Stimulated activated CD8-positive, alpha-beta memory T cell treated with anti-CD3 and anti-CD28 coated beads, Interleukin-7, amount 100 ng/mL, for 1 hour (primary cell): ENCODE data around the gene PFDN5.
"Not testable (repeated sequence)": the region's sequence is repeated elsewhere in the genome, so short reads cannot be mapped to it uniquely, and the experiment has no call there.

Experiments
- DNase-seq, 2 donors: peaks; one replicate each; pipeline ENCODE4 v3.0.0-alpha.2; 2020; ENCODE audit warnings: low read depth in 2 of 2

Gene PFDN5

GRCh38 chr12:53327435-53328042 lies 32.2 kb downstream of the PFDN5 start:
- no peak for DNase-seq

DNA sequence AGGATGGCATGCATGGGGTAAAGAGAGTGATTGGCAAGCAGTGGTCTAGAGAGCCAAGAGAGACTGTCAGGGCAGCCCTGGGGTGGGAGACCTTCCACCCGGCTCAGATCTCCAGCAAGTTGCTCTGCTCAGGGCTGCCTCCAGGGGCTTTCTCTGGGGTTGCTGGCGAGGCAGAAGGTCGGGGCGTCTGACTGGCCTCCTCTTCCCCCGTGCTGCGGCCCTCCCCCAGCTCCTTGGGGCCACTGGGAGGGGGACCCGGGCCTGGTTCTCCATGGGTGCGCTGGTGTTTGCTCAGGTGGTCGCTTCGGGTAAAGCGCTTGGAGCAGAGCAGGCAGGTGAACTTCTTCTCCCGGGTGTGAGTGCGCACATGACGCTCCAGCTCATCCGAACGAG lies 32.7 kb downstream of the PFDN5 start:
- DNase-seq = no peak

DNA sequence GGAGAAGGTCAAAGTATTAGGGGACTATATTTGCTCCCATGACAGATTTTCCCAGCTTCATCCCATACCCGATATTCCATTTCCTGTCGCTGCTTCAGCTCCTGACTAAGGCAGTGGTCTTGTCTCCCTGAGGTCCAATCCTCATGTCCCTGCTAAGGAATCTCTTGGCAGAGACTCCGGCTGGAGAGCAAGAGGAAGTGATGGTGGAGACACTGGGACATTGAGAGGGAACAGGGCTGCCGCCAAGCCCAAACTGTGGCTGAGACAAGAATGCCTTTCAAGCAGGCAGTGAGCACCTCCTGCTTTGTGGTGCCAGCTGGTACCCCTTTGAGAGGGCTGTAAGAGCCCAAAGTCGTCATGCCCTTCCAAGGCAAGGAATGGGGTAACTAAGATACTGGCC lies 35.3 kb downstream of the PFDN5 start:
- DNase-seq = no peak

- DNase-seq = not testable (repeated sequence)
Measured at GRCh38 chr12:53332339-53332738, 37.0 kb downstream of the PFDN5 start.

DNA sequence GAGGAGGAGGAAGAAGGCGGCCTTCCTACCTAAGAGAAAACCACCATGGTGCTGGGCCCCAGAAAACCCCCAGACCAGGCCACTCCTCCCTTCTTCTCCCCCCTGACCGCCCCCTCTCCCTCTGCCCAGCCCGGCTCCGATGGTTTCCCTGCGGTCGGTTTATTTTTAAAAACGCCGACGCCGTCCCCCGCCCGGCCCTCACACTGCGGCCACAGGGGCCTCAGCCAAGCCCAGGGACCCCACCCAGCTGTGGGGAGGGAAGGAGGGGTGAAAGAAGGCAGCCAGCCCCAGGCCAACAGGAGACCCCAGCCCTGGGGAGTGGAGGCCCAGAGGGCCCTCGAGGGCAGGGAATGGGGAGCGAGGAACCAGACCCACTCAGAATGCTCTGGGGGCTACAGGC lies 37.4 kb downstream of the PFDN5 start:
- DNase-seq = no peak

- DNase-seq = no peak
Measured at GRCh38 chr12:53333289-53333688, 37.9 kb downstream of the PFDN5 start.

DNA sequence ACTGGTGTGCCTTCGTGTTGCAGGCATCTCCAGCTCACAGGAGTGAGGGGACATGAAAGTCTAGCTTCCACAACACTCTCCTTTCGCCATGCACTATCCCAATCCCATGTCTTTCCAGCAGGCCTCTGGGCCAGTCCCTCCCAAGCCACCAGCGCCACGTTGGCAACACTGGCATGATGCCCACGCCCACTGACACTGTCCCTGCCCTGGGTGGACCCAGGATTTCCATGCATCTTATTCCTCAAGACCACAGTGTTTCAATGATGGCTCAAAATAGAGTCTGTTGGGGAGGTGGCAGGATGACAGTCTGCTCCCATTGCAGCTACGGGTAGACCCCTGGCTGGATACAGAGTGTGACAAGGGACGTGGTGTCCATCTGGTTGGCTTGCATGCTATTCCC lies 38.5 kb downstream of the PFDN5 start:
- DNase-seq = no peak

DNA sequence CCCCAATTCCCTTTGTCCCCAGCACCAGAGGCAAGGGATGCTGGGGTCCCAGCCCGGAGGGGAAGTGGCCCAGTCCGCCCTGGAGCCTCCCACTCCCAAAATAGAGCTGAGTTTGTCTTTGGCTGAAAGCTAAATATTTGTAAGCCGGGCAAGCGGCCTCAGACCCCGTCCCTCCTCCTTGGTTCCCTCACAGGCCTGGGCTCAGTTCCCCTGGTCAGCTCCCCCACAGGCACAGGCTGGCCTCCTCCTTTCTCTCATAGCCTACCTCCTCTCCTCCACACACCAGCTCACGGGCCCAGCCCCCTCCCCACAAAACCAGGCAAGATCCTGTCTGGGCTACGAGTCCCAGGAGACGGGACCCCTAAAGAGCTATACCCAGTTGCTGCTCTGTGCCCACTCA lies 39.5 kb downstream of the PFDN5 start:
- no peak for DNase-seq

DNA sequence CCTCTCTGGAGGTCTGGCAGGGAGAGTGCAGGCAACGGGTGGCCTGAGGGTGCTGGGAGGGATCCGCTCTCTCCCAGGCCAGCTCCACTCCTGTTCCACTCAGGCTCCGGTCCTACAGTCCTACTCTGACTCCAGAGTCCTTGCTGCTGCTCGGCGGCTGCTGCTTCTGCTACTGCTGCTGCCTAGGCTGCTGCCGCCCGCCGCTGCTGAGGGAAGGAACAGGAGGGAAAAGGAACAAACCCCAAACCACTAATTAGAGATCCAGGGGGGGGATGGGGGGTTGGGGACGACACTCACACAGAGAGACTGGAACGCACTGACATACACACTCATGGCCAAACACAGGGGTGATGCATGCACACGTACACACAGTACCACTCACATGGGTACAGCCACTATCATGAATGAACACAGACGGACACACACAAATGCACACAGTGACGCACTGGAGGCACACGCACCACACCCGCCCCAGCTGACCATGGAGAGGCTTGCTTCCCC lies 40.9 kb downstream of the PFDN5 start, which contains the start of gene SP7:
SP7 (minus strand) TSS at position 174 of the 501 bp plus-strand sequence. CDS start 708 bp downstream, outside the sequence.
- no peak for DNase-seq

DNA sequence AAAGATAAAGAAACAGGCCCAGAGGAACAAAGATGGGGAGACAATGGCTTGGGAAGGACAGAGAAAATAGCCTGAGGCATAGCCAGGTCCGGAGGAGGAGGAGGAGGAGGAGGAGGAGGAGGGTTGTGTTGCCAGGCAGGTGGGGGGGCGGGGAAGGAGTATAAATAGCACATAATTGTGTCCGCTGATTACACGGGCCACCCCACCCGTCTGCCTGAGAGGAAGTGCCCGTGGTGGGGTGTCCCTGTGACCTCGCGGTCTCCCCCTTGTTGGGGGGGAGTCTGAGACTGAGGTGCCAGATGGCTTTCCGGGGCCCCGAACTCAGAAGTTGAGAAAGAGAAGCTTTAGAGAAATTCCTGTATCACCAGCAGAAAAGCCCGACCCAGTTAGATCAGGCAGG lies 42.7 kb downstream of the PFDN5 start:
- no peak for DNase-seq

DNA sequence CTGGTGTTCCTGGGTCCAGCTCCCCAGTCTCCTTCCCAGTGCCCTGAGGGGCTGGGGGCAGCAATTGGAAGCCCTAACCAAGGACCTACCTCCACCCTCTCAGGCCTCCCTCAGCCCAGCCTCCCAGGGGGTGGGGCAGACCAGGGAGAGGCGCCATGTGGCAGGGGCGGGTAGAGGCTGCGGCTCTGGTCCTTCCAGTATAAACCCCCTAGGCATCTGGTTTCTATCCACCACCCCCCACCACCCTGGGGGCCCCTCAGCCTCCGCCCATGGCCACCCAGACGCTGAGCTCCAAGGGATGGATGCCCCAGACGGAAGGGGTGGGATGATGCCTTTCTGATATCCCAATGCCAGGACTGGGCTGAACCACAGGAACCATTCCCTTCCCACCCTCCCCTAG lies 43.6 kb downstream of the PFDN5 start:
- DNase-seq = no peak

GRCh38 chr12:53340398-53340797 lies 45.1 kb downstream of the PFDN5 start:
- DNase-seq = no peak

DNA sequence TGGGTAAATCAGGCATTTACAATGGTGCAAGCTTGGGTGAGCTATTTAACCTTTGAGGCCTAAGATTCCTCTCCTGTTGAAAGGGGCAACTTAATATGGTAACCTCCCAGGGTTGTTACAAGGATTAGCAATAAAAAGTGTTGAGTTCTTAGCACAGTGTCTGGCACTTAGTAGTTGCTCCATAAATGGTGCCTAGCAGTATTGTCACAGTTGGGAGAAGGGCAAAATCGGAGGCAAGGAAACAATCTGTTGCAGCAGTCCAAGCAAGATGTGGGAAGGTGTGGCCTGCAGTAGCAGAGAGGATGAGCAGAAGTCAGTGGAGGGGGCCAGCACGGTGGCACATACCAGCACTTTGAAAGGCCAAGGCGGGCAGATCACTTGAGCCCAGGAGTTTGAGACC lies 48.1 kb downstream of the PFDN5 start:
- DNase-seq = no peak

- DNase-seq = no peak
Measured at GRCh38 chr12:53343969-53344368, 48.6 kb downstream of the PFDN5 start.

GRCh38 chr12:53344487-53344823 lies 49.1 kb downstream of the PFDN5 start:
- DNase-seq = no peak

GRCh38 chr12:53344824-53345485 lies 49.6 kb downstream of the PFDN5 start:
- DNase-seq = peak; percentile 31 to 51

GRCh38 chr12:53345486-53346188 lies 50.3 kb downstream of the PFDN5 start:
- DNase-seq = no peak

DNA sequence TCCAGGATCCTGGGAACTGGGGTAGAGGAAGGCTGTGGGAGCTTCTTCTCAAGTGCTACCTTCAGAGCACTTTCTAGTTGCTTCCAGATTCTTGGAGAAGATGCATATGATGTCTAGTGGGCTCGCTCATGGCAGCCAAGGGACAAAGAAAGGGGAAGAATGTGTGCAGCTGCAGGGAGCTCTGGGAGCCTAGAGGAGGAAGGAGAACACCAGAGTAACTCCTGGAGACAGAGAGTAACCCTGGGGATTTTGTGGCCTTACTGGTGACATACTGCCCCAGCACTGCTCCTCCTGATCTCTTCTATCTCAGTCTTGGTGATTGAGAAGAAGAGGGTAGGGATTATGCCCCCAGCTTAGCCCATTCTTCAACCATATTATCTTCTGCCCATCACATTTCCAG lies 51.1 kb downstream of the PFDN5 start:
- no peak for DNase-seq

DNA sequence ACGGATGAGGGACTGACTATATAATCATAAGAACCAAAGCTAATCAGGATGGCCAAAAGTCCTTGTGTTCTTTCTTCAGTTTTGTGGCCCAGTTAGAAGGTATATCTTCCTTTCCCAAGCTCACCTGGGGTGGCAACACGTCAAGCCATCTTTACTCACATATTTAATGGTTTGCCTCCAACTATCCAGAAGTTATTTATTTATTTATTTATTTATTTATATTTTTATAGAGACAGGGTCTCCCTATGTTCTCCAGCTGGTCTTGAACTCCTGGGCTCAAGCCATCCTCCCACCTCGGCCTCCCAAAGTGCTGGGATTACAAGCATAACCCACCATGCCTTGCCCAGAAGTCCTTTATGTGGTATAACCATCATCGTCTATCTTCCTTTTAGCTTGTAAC lies 52.6 kb downstream of the PFDN5 start:
- no peak for DNase-seq
